ENCODE results near the gene DGKB.

The DGKB gene

DNA sequence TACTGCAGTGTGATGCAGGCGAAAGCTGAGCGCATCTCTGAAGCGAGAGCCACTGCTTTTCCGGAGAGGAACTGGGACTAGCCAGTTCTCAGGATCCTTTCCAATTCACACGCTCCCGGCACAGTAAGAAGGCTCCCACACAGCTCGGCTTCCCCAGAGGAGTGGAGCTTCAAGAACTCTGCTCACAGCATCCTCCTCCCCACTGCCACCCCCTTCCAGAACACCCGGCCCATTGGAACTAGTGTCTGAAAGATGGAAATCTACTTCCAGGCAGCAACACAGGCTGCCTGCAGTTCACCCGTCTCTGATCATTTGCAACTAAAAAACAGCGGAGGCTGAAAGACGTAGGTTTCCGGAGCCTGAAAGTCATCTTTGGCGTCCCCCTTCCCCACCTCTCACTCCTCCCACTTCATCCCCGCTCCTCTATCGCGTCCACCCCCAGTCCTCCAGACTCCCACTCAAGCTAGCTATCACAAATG, at the start of gene DGKB:
TSS of gene DGKB (minus strand) at position 163 of the 479 bp plus-strand sequence.
- peak; percentile 74 for DNase-seq

- no peak for DNase-seq
Observed at GRCh38 chr7:14950013-14950412, 47.5 kb upstream of the DGKB start.

- no peak for DNase-seq
Observed at GRCh38 chr7:14938181-14938580, 35.6 kb upstream of the DGKB start.

- no peak for DNase-seq
Observed at GRCh38 chr7:14937581-14937980, 35.0 kb upstream of the DGKB start.

- no peak for DNase-seq
Observed at GRCh38 chr7:14936554-14936953, 34.0 kb upstream of the DGKB start.

DNA sequence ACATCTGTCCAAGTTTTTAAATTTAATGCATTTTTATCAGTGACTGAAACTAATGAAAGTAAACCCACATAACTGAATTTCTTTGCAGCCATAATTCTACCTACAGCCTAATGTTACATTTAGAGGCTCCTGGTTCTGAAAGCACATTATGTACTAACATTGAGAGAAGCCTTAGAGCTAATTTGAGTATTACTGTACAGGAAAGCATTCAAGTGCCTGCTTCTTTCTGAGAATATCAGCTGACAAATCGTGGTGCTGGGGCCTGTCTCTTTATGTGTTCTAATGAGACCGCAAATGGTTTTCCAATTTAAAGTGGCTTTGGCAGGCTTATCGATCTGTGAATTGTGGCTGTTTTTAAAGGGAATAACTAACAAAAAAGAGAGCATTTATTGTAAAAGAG, 32.3 kb upstream of the DGKB start:
- DNase-seq = no peak

DNA sequence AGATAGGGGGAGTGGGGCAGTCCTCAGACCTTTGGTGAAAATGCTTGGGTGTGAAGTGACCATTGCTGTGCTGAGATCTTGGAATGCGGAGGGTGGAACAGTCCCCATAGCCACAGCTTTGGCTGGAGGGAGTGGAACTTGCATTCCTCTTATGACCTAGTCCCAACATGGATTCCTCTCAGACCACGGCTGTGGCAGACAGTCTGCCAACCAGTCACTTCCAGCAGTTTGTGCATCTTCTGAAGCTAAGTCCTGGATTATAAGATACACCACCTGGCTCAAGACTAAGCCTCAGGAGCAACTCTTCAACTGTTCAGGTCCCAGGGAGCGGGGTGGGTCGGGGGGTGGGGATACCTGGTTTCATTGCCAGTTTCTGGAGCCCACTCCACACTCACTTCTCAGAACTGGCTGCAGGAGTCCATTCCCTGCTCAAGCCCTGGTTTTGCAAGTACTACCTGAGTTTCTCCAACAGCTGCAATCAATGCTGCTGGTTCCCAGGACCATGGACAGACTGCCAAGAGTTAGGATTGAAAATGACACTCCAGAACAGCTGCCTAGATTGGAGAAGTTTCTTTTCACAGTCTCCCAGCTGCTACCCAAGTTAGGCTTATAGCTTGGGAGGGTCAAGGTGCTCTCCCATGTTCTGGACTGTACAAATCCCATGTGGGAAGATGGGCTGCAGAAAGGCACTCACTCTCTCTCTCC, 29.1 kb upstream of the DGKB start:
- DNase-seq = no peak

DNA sequence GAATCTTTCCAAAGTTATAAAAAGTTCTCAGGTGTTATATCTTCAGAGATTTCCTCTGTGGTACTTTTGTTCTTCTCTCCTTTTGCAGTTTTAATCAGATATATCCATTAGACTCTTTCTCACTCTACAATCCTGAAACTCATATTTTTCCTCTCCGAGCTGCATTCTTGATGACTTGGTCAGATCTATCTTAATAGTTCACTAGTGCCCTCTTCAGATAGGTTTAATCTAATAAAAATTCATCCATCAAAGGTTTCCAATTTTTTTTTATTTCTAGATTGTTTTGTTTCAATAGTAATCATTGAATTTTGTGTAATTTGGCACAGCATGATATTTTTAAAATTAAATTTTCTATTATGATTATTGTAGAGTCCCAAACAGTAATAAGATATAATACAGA, 21.8 kb upstream of the DGKB start:
- no peak for DNase-seq

- DNase-seq = no peak
Observed at GRCh38 chr7:14911077-14911476, 8.5 kb upstream of the DGKB start.

DNA sequence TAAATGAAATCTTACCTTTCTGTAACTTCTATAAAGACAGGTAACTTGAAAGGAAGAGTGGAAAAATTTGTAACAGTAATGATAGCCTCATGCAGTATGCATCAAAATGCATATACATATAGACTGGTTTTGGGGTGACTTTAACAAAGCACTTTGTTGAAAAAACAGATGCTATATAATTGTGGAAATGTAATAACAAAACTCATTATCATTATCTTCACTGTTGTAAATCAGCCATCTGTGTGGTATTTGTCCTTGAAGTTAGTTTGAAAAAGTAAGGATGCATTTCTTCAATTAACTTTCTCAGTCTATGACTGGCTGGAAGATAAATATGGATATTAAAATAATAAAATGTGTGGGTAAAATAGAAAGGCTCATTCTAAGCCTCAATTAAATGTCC, 6.1 kb upstream of the DGKB start:
- DNase-seq = no peak

- peak; percentile 56 for DNase-seq
Observed at GRCh38 chr7:14905764-14906163, 3.2 kb upstream of the DGKB start.

- peak; percentile 50 for DNase-seq
Observed at GRCh38 chr7:14900051-14900450, 2.5 kb downstream of the DGKB start.

DNA sequence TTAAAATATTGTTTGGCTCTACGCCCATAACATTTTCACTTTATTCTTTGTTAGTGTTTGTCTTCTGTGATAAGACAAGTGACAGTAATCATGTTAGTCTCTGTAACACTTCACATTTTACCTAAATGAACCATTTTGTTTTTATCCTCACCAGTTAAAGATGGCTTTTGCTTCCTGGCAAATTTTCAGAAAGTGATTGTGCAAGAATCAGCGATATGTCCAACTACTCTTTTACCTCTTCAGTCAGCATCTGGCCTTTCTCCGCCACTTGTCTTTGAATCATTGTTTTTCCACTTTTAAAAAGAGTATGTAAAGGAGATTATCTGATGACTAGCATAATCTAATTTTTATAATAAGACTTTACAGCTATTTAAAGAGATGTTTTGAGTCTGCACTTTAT, 3.5 kb downstream of the DGKB start:
- DNase-seq = peak; percentile 84

- DNase-seq = no peak
Observed at GRCh38 chr7:14896461-14896860, 6.1 kb downstream of the DGKB start.

GRCh38 chr7:14894826-14895225, 7.7 kb downstream of the DGKB start:
- peak; percentile 24 for DNase-seq

DNA sequence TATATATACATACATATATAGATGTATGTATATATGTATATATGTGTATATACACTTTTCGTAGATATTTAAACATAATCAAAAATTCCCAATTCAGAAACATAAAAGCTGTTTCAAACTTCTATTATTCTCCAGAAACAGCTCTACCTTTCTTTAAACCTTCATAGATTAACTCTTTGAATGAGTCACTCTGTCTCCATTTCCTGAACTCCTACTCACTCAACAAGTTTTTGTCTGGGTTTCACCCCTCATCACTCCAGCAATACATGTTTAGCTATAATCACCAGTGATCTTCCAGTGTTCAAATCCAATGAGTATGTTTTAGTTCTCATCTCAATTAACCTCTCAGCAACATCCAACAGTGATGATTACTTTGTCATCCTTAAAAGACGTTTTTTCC, 9.6 kb downstream of the DGKB start:
- no peak for DNase-seq

DNA sequence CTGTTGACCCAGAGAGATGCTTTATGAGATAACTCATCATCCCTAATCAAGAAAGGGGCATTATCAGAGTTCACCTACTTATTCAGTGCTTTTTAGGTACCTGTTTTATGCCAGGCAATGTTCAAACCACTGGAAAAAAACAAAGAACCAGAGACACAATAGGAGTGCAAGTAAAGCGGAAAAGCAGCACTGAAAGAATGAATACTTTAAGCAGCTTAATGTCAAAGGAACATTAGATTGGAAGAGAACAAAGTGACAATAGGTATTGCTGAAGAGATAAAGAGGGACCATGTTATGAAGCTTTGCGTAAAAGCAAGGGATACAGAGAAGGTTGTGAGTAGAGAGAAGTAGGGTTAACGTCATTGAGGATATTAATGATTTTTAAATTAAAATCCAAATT, 11.3 kb downstream of the DGKB start:
- no peak for DNase-seq

- DNase-seq = no peak
Observed at GRCh38 chr7:14888962-14889361, 13.6 kb downstream of the DGKB start.

DNA sequence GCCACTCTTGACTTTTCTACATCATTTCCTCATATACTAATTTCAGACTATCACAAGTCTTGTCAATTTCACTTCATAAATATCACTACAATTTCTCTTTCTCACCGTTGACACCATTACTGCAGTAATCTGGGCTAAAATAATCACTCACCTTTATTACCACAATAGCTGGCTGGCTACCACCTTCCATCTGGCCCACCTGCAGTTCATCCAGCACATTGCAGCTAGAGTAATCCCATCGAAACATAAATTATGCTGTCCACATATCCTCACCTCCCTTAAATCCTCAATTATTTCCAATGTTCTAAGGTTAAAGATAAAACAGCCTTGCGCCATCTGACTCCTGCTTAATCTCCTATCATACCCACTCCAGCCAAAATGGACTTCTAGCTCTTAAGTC, 16.0 kb downstream of the DGKB start:
- DNase-seq = no peak

DNA sequence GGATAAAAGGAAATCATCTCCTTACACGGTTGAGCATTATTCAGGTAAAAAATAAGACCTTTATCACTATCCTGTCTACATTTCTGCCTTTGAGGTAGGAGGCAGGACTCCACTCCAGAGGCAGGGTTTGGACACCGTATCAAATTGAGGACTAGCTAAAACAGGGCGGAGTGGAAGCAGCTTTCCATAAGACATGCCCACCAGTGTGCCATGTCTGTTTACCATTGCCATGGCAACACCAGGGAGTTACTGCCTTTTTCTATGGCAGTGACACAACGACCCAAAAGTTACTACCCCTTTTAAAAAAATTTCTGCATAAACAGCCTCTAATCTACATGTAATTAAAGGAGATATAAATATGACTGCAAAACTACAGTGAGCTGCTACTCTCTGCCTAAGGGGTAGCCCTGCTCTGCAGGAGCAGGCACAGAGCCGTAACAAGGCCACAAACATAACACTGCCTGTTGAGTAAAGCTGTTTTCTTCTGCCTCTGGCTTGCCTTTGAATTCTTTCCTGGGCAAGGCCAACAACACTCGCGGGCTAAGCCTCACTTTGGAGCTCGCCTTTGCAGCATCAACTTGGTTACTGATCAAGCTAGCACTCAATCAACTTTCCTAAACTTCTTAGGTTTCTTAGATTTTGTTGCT, 26.5 kb downstream of the DGKB start:
- DNase-seq = no peak

GRCh38 chr7:14871880-14872279, 30.7 kb downstream of the DGKB start:
- no peak for DNase-seq

DNA sequence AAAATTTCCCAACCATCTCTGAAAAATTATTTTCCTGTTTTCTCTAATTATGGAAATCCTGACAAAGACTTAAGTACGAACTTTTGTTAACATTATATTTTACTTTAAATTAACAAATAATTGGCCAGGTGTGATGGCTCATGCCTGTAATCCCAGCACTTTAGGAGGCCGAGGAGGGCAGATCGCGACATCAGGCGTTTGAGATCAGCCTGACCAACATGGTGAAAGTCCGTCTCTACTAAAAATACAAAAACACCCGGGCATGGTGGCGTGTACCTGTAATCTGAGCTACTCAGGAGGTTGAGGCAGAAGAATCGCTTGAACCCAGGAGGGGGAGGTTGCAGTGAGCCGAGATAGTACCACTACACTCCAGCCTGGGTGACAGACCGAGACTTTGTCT, 32.2 kb downstream of the DGKB start:
- DNase-seq = no peak

GRCh38 chr7:14868937-14869336, 33.6 kb downstream of the DGKB start:
- no peak for DNase-seq

- DNase-seq = no peak
Observed at GRCh38 chr7:14861456-14861855, 41.1 kb downstream of the DGKB start.

- no peak for DNase-seq
Observed at GRCh38 chr7:14859267-14859666, 43.3 kb downstream of the DGKB start.

All from NCI-H345 (cell line).